GM19463 (cell line): ENCODE measurements around the gene MSI1.

ENCODE experiments used
- ATAC-seq: cut with Tn5 transposase; IDR thresholded peaks from one replicate; pipeline ENCODE4 v1.9.1; 2021; ENCODE audit warnings: mild to moderate bottlenecking, moderate library complexity; ENCODE audit not compliant: unreplicated experiment

The MSI1 gene

GRCh38 chr12:120368789-120369602 is at the start of gene MSI1:
TSS of gene MSI1 (minus strand) at chr12:120369164. CDS start at chr12:120369091, 73 bp downstream.
- no peak for ATAC-seq

GRCh38 chr12:120417917-120418580 is 49.1 kb upstream of the MSI1 start:
- ATAC-seq, result no peak

DNA sequence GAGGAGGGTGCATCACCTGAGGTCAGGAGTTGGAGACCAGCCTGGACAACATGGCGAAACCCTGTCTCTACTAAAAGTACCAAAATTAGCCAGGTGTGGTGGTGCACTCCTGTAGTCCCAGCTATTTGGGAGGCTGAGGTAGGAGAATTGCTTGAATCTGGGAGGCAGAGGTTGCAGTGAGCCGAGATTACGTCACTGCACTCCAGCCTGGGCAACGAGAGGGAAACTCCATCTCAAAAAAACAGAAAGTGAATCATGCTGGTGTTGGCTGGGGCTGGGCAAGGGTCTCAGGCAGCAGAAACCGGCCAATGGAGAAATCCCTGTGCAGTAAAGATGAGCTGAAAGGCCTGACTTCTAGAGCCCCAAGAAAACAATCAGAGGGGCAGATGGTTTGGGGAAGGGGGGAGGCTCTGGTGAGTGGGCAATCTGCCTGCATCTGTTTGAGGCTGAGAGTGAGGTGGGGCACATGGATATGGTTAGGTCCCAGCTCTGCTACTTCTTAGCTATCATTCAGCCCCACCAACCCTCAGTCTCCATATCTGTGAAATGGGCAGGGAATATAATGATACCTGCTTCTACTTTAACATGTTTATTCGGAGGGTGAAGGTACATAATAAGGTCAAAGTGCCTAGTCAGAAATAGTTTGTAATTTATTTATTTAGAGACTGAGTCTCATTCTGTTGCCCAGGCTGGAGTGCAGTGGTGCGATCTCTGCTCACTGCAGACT is 47.7 kb upstream of the MSI1 start:
- ATAC-seq, result no peak

DNA sequence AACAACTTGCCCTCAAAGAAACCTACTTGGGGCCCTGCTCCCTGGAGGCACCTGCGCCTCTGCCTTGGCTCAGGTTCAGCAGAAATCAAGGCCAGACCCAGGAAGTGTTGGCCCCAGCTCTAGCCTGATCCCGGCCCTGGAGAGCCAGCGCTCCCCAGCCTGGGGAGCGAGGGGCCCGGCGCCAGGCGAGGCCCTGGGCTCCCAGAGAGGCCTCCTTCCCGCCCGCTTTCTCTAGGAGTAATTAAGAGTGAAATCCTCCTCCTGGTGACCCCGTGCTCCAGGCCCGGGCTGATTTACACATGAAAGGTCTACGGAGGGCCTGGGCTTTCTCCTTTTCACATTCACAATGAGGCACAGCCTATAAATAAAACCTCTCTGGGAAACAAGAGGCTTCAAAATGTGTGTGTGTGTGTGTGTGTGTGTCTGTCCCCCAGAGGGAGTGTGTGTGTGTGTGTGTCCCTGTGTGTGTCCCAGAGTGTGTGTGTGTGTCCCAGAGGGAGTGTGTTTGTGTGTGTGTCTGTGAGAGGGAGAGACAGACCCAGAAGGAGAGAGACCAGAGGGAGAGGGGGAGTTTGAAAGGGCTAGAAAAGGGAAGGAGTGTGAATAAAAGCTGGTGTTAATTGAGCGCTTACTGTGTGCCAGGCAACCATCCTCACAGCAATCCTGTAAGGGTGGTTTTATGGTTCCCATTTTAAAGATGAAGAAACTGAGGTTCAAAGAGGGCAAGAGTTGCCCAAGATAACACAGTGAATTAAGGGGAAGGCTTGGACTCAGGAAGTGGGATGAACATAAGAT is 45.1 kb upstream of the MSI1 start:
- ATAC-seq, result no peak

- no peak for ATAC-seq
These were observed 43.5 kb upstream of the MSI1 start for GRCh38 chr12:120412421-120412820.

DNA sequence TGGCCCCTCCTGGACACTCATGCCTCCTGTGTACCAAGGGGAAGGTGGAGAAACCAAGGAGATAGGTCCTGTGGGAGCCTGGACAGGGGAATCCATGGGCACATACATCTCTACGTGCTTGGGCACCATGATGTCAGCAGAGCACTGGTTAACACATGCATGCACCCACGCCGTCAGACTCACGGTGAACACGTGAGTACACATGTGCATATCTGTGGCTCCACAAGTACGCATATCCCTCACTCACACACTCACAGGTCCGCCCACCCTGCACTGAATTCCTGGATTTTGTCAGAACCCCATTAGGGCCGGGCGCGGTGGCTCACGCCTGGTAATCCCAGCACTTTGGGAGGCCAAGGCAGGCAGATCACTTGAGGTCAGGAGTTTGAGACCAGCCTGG is 39.8 kb upstream of the MSI1 start:
- no peak for ATAC-seq

GRCh38 chr12:120406553-120406952 is 37.6 kb upstream of the MSI1 start:
- no peak for ATAC-seq

DNA sequence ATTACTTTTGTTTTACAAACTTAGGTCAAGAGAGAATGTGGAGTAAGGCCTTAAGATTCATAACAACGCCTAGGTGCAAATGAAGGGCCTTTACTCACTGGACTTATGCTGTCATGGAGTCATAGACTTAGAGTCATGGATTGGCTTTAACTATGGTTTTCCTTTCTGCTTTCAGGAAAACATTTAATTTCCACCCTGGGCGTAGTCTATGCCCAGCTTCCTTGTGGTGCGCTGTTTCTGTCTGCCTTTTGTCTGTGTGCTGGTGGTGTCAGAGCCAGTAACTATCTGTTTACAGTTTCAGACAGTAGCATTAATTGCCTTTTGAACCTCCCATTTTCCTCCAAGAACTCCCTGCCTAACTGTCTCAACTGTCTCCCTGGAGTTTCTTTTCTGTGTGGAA is 37.1 kb upstream of the MSI1 start:
- ATAC-seq, result no peak

DNA sequence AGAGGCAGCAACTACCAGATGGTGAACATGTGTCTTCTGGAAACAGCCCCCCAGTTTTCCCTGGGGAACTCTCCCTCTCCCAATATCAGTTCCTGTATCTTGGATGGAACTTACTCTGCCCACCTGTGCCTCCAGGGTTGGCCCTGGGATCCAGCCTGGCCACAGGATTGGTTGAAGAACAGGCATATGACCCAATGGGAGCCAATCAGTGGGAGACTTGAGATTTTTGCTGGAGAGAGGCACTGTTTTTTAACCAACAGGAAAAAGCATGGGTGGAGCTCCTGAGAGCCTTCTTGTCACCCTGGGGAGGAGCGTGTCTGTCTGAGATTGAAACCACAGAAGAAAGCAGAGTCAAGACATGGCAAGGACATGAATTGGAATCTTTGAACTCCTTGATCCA is 35.3 kb upstream of the MSI1 start:
- ATAC-seq, result no peak

DNA sequence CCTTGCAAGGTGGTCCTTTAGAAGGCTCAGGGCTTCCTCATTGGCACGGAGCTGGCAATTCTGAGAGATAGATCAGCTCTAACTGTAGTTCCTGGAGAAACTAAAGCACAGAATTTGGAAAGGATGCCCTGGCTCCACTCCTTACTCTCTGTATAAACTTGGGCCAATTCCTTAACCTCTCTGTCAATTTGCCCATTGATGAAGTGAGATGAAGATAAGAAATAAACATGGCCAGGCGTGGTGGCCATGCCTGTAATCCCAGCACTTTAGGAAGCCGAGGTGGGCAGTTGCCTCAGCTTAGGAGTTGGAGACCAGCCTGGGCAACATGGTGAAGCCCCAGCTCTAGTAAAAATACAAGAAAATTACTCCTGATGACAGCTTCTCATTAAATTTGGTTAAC is 34.9 kb upstream of the MSI1 start:
- no peak for ATAC-seq

GRCh38 chr12:120402217-120402616 is 33.3 kb upstream of the MSI1 start:
- ATAC-seq, result no peak

GRCh38 chr12:120399531-120399930 is 30.6 kb upstream of the MSI1 start:
- ATAC-seq, result no peak

DNA sequence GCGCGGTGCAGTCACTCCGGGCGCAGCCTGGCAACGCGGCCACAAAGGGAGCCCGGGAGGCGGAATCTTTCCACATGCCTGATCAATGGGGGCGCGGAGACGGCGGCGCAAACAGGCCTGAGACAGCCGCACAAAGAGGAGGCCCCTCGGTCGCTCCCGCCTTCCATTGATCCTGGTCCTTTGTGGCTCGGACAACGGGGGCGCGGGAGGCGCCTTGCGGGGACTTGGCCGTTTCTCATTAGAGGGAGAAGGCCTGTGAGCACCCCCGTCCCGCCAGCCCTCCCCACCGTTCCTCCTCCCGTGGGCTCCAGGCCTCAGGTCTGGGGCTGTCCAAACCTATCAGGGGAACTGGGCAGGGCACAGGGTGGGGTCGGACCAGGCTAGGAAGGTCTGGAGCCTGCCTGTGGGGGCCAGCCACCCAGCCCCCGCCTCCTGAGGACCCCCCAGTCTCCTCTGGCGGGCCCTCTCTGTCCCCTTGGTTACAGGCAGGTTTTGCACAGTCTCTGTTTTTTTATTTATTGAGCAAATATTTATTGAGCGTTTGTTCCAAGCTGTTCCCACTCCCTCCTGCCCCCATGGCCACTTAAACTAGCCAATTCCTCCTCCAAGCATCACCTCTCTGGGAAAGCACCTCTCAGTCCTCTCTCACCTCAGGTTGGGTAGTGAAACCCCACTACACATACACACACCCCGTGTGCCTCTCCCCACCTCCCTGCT is 29.0 kb upstream of the MSI1 start:
- no peak for ATAC-seq

DNA sequence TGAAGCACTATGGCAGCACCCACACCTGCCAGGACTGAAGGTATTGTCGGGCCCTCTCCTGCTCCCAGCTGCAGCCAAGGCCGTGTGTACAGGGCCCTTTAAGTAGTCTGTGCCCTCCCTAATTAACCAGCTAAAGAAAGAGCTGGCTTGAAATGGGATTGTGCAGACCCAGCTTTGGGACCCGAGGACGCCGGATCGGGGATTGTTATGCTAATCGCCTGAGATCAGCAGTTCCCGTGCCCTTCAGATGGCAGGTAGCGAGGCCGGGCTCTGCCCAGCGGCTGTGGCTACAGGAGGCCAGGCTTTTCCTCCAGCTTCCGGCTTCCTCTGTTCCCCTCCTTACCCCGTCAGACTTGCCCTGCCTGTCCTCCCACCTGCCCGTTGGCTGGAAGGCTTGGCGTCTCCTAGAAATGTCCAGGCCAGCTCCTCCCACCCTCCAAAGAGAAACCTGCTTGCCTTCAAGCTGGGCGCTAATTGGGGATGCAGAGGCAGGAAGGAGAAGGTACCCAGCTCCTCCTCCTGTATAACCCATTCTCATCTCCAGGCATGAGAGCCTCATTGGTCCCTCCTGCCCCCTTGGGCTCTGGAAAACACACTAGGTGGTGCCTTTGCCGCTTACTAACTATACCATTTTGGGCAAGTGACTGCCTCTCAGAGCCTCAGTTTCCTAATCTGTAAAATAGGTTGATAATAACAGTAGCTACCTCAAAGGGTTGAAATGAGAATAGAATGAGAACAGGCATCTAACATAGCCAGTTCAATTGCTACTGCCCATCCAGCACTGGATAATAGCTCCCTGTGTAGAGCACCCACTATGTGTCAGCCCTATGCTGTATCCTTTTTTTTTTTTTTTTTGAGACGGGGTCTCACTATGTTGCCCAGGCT is 25.8 kb upstream of the MSI1 start:
- no peak for ATAC-seq

- no peak for ATAC-seq
These were observed 21.7 kb upstream of the MSI1 start for GRCh38 chr12:120390540-120391120.

GRCh38 chr12:120388691-120389481 is 19.9 kb upstream of the MSI1 start:
- ATAC-seq, result no peak

DNA sequence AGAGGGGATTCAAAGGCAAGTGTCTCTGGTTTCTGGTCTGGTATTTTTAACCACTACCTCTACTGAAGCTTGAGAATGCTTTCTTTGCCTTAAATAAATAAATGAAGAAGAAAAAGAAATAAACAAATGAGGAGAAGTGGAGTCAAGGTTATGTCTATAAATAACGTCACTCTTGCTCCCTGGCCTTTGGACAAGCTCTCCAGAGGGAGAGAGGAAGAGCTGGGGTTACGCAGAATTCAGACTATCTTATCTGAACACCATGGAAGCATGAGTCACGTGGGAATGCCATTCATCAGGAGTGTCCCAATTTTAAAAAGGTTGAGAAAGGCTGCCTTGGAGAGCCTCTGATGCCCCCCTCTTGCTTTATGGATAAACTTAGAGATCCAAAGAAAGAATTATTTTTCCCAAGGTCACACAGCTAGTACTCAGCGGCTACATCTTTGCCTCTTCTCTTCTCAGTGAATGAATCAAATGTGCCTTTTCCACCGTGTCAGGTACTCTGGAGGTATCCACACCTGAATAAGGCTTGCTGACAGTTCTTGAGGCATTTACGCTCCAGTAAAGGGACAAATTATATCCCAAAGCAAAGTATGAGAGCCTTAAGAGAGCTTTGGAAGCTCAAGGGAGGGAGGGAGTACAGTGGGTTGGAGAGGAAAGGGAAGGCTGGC is 12.9 kb upstream of the MSI1 start:
- ATAC-seq, result no peak

GRCh38 chr12:120378036-120378435 is 9.1 kb upstream of the MSI1 start:
- ATAC-seq, result no peak
